DMS153 treated with DMSO at 0.1 percent for 48 hours (cell line): Measurements from ENCODE around the gene PRRC2B.
"Not testable (repeated sequence)": the region's sequence is repeated elsewhere in the genome, so short reads cannot be mapped to it uniquely, and the experiment has no call there.

ENCODE experiments used
- DNase-seq: peaks from one replicate; lab custom pipeline; 2025; ENCODE audit not compliant: unreplicated experiment; lab: John Stamatoyannopoulos, UW

PRRC2B gene

DNA sequence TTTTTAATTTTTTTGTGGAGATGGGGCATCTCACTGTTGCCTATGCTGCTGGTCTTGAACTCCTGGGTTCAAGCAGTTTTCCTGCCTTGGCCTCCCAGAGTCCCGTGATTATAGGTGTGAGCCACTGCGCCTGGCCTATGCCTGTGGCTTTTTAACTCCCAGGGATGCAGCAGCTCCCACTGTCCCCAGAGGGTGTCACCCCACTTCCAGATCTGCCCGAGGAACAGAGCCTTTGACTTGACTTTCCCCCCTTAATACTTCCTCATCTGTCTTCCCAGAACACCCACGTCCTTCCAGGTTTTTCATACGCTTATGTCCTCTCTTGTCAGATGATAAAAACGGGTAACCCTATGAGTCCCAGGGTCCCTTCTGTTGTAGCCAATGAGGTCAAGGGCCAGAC is 7.6 kb upstream of the PRRC2B start:
- no peak for DNase-seq

DNA sequence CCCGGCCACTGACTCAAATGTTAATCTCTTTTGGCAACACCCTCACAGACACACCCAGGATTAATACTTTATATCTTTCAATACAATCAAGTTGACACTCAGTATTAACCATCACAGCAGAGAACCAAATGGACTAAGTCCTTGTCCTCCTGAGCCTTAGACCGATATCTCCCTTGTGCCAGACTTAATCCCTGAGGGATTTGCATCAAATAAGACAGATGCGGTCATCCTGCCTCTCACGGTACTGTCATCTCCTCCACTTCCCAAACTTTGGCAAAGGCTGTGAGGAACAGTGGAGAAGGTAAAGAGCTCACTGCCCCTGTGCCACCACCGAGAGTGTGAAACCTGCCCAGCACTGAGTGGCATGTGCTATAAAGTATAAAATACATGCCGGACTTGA is 6.5 kb upstream of the PRRC2B start:
- DNase-seq, result no peak

DNA sequence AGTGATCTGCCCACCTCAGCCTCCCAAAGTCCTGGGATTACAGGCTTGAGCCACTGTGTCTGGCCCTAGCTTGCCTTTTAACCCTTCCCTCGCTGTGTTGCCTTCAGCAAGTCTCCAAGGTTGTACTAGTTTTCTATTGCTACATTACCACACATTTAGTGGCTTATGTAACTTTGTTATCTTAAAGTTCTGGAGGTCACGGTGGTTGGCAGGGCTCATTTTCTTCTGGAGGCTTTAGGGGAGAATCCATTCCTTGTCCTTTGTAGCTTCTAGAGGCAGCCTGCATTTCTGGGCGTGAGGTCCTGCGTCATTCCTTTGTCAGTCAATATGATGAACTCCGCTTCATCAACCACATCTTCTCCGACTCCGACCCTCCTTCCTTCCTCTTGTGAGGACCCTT is 2.9 kb upstream of the PRRC2B start:
- DNase-seq, result no peak

DNA sequence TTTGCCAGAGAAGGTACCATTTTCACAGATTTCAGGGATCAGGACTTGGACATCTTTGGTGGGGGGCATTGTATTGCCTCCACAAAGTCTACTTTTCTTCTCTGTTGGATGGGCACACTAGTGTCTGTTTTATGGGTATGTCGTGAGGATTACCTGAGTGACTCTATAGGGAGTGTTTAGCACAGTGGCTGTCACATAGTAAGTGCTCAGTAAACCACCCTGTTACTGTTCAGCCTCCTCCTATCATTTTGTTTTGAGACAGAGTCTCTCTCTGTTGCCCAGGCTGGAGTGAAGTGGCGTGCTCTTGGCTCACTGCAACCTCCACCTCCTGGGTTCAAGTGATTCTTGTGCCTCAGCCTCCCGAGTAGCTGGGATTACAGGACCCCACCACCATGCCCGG is 2.4 kb upstream of the PRRC2B start:
- DNase-seq, result no peak

DNA sequence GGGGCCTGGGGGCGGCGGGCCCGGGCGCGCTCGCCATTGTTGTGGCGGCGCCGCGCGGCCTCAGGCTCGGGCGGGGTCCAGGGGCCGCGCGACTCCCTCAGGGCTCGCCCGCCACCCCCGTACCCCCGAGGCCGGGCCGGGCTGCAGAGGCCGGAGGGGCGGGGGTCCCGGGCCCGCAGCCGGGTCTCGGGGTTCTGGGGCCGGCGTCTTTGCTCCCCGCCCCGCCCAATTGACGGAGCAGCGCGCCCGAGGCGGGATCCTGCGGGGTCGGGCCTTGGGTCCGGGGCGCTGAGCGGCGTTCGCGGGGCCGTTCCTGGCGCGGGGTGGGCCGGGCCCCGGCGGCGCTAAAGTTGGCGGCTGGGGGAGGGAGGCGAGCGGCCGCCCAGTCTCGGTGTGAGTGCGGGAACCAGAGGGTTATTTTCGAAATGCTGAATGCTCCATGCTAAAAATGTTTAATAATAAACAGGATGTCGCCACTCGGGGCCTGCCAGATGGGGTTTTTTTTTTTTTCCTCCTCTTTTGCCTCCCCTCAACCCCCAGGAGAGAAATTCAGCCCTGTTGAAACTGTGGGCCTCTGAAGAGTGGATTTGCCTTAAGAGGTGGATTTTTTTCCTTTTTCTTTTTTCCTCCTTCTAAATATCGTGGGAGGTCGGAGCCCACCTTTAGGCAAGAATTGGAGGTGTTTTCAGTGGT is 724 bp downstream of the PRRC2B start:
- no peak for DNase-seq

DNA sequence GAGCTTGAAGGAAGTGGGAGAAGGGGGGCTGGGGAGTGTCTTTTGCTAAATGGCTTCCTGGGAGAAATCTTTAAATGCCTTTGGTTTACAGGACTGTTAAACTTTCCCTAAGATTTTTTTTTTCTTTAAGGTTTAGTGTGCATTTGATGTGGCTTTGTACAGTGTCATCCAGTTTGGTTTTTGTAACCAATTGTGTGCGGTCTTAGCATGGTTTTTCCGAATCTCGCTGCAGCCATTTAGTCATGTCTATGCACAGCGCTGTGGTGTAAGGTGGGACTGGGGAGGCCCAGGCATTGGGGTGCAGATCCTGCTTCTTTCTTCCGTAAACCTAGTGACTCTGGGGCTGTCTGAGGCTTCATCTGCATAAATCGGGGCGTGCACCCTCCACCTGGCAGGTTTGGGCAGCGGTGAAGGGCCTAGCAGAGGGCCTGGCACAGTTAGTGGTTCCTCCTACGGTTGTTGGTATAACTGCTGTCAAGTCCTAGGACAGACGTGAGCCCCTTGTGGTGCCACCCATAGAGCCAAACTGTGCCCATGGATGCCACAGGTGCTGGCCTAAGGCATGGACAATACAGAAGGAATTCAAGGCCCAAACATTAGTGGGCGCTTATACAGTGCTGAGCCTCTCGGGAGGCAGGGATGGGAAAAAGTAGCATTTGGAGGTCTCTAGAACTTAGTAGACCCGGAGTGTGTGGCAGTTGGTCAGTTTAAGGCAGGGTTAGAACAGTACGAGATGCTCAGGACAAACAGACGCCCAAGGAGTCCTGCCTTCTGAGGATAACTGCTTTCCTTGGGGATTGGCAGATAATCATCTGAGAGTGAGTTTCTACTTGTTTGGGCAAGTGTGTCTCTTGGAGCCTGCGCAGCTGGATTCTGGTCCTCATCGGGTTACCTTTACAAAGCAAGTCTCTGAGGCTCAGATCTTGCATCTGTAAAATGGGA is 1.5 kb downstream of the PRRC2B start:
- DNase-seq, result no peak

DNA sequence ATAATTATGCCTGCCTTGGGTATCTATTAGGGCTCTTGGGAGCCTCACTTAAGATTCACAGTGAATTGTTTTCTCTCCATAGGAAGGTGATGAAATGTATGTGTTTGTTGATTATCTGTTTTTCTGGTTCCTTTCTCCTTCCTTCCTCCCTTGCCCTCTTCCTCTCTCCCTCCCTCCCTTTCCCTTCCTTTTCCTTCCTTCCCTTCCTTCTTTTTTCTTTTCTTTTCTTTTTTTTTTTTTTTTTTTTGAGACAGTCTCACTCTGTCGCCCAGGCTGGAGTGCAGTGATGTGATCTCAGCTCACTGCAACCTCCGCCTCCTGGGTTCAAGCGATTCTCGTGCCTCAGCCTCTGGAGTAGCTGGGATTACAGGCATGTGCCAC is 2.2 kb downstream of the PRRC2B start:
- not testable (repeated sequence) for DNase-seq

DNA sequence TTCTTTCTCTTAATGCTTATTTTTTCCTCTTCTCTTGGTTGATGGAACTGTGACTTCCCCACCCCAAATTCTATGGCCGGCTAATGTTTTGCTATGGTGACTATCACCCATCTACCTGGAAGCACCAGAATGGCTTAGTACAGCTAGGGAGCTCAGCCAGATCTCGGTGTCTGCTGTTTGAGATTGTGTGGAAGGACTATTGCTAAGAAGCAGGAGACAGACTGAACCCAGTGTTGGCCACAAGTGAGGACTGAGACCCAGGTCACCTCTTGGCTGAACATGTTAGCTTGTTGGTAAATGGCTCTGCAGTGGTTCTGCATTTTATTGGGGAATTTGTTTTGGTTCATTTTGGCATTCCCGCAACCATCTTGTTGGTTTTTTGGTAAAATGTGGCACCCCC is 2.7 kb downstream of the PRRC2B start:
- no peak for DNase-seq

DNA sequence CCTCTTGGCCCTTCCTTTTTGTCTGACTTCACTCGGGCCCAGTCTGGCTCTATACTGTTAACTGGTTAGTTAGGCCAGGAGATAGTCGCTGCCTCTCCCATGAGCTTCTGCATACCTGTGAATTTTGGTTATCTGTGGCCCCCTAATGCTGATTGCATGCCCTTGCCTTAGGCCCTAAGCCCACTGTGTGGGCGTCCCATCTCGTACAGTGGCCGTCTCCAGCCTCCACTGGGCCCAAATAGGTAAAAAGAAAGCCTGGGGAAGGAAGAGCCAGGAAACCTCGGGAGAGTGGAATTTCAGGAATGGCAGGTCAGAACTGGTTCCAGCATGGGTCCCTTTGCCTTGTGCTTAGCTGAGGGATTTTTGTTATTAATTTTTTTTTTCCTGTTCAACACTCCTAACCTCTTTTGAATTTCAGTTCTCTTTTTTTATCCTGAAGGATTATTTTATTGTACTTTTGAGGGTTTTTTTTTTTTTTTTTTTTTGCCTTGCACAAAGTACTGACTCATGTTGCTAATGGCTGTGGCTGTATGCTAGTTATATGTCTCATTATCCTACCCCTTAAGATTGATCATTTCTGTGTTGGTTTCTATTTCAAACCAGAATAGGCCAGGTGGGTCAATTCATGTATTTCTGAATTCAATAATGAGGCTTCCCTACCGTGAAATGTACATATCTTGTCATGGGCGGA is 3.4 kb downstream of the PRRC2B start:
- no peak for DNase-seq

DNA sequence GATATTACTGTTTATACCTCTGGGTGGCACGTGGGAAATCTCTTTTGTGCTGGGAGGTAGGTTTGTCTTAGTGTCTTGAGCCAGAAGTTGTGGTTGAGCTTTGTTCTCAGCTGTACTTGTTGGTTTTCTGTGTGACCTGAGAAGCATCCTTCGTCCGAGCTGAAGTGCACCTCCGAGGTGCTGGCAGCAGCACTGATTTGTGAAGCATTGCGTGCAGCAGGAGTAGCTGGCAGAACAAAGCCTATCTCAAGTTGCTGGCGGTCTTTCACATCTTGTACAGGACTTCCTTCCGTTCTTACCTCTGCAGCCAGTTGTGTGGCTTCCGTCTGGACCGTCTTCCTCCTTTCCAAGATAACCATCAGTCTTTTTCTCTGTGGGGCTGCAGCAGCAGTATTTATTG is 4.3 kb downstream of the PRRC2B start:
- DNase-seq, result no peak

DNA sequence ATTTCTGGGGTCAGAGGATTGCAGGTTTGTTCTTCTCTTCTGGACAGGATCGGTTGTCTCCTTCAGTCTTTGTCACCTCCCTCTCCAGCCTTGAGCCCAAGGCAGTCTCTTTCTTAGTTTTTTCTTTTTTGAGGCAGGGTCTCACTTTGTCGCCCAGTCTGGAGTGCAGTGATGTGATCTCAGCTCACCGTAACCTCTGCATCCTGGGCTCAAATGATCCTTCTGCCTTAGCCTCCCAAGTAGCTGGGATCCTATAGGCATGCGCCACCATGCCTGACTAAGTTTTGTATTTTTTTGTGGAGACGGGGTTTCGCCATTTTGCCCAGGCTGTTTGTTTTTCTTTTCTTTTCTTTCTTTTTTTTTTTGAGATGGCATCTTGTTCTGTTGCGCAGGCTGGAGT is 6.1 kb downstream of the PRRC2B start:
- no peak for DNase-seq

DNA sequence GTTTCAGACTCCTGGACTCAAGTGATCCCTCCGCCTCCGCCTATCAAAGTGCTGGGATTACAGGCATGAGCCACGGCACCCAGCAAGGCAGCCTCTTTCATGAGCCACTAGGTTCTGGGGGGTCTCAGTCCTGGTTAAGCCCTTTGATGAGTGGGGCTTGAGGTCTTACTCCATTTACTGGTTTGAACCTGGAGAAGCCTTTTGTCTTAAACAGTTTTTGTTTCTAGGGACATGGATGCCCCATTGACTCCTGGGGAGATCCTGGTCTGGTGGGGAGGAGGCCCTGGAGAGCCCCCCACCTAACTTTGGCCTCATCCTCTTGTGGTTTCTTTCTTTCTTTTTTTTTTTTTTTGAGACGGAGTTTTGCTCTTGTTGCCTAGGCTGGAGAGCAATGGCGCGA is 6.7 kb downstream of the PRRC2B start:
- DNase-seq, result no peak

DNA sequence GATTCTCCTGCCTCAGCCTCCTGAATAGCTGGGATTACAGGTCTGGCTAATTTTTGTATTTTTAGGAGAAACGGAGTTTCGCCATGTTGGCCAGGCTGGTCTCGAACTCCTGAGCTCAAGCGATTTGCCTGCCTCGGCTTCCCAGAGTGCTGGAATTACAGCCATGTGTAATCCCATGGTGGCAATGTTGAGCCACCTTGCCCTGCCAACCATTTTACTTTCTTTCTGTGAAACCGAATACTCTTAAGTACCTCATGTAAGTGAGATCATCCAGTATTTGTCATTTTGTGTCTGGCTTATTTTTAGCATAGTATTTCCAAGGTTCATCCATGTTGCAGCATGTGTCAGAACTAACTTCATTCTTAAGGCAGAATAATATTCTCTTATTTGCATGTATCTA is 8.2 kb downstream of the PRRC2B start:
- DNase-seq, result no peak

DNA sequence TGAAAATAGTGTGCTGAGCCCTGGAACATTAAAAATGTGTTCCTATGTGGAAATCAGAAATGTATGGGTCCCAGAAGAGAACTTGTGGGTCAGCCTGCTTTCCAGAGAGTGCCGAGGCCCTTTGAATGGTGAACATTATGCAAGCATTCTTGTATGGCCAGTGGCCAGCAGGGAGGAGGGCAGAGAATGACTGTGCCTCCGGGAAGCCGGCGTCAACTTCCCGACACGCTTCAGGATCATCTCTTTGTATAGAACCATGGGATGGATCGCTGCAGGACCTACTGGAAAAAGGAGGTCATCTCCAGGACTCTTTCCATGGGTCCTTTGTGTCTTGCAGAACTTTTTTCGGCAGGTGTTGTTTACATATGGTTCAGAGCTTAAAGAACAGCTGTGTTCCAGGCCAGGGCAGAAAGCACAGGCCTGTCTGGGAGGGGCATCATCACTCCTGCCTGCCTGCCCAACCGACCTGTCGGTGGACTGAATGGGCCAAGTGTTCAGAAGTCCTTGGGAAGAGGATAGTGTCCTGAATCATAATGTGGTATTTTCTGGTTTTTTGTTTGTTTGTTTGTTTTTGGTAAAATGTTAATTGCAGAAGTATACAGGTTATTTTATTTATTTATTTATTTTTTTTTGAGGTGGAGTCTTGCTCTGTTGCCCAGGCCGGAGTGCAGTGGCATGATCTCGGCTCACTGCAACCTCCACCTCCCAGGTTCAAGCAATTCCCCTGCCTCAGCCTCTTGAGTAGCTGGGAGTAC is 9.0 kb downstream of the PRRC2B start:
- peak; percentile 25 for DNase-seq

DNA sequence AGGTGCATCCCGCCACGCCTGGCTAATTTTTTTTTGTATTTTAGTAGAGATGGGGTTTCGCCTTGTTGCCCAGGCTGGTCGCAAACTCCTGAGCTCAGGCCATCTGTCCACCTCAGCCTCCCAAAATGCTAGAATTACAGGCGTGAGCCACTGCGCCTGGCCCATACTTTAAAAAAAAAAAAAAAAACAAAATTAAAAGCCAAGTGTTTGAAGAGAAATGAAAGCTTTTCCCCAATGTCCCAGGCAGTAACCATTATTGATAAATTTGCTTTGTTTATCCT is 9.5 kb downstream of the PRRC2B start:
- DNase-seq, result no peak

DNA sequence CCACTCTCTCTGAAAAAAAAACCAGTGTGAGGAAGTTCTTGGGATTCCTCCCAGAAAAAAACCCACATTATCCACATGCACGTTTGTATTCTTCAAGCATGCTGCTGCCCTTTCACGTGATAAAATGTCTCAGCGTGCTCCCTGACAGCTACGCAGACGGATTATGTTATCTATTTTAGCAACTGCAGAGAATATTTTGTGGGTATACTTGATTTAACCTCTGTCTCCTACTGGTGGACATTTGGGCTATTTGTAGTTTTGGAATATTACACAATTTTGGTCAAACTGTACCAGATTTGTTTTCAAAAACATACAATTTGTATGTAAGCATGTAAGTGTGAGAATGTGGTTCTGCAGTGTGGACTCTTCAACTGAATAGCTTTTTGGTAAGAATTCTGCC is 10.7 kb downstream of the PRRC2B start:
- DNase-seq, result no peak

DNA sequence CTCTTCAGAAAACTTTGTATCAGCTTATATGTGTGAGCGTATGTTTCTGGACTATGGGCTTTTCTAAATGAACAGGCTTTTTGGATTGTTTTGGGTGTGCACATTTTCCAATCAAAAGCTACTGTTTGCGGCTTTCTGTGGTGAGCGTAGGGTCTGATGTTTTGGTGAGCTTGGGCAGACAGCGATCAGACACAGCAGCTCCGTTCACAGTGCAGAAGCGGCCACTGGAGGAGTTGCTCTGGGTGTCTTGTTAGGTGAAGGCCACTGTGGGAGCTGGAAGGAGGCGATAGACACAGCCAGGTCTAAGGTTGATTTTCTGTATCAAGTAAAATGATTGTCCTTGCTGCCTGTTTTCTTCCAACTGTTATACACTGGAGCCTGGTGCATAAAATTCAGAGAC is 11.1 kb downstream of the PRRC2B start:
- no peak for DNase-seq

DNA sequence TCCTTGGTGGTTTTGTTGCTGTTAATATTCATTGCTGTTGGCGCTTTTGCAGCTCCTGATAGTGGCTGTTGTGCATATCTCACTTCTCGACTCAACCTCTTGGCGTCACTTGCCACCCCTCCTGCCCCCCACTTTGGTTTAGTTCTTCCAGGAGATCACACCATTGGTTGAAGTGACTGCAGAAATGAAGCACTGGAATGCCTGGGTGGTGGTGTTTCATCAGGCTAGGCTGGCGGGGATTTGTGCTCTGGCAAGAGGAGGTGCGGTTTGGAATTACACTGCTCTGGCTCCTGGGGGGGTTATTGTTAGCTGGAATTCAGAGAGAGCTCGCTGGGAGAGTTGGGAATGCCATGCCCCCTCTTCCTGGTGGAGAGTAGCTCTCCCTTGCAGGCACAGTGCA is 11.5 kb downstream of the PRRC2B start:
- no peak for DNase-seq

DNA sequence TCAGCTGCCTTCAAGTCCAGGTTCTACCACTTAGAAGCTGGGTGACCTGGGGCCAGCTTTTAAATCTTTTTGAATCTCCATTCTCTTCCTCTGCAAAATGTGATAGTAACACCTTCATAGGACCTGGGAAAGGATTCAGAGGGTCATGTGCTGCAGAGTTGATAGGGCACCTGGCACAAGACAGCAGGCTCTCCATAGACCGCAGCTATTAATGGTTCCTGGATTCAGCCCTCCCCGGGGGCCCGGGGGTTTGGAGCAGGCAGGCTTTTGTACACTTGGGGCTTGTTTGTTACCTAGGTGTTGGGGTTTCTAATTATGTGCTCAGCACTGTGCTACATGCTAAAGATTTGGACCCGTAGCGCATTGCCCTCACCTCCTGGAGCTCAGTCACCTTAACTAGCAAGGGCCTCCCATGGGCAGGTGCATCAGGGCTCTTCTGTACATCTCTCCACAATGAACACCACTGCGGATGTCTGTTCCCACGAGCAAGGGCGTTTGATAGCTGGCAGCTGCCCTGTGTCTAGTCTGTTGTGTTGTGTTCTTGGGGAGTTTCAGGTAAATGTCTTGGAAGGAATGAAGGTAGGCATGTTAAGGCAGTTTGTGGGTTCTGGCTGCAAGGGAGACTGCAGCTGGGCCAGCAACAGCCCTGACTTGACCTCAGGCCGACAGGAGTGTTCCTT is 12.1 kb downstream of the PRRC2B start:
- no peak for DNase-seq

DNA sequence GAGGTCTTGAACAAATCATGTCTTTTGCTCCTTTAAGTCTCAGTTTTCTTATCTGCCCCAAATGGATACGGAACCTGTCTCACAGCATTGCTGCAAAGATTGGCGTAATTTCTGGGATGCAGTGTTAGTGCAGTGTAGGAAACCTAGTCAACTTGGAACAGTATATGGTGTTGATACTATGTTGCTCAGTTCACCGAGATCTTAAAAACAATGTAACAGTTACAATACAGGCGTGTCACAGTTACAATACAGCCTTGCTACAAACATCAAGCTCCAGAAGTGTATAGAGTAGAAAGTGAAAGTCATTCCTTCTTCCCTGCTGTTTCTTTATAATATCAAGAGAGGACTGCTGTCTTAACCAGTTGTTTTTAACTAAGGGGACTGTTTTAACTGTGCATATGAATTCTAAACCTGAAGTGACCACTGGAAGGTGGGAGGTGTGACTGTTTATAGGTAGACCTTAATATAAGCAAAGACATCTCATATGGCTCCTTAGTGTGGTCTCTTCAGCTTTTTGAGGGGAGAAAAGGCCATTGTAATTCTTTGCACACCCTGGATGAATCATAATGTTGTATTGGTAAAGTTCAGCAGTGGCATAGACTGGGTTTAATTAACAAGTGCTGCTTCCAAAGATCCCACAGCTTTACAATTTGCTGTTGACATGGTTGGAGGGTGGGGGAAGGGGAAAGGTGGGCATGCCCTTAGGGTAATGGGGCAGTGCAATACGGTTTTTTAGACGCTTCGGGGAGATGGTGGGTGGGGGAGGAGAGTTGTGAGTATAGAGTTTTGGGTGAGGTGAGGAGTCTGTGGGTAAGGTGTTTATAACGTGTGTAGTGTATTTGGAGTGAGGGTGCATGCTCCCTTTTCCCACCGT is 12.9 kb downstream of the PRRC2B start:
- no peak for DNase-seq
